HepG2 (cell line): ENCODE results near the gene NOTCH3. TPM values are rescaled to one million over a fixed set of nuclear protein-coding genes. Genes with fewer than 3 reads are reported as not detected.

Source experiments
- CHD4 ChIP-seq: fragments of 200-600 bp; sonication (generic); IDR thresholded peaks from 2 replicates; pipeline ENCODE4 v1.7.0; 2017; ENCODE audit warnings: mild to moderate bottlenecking, low read length, borderline replicate concordance
- CREBL2 ChIP-seq: sonication (generic); formaldehyde crosslinking; IDR thresholded peaks from 2 replicates; pipeline ENCODE4 v1.8.1; 2023; ENCODE audit warnings: missing genetic modification reagents, mild to moderate bottlenecking, borderline replicate concordance
- CSRNP2 ChIP-seq: sonication (generic); formaldehyde crosslinking; conservative IDR thresholded peaks from 2 replicates; pipeline ENCODE4 v1.8.0; 2022; ENCODE audit warnings: low read depth, missing genetic modification reagents
- GFI1 ChIP-seq: sonication (generic); formaldehyde crosslinking; IDR thresholded peaks from 2 replicates; pipeline ENCODE4 v1.5.0; 2020; ENCODE audit warnings: missing genetic modification reagents, mild to moderate bottlenecking, borderline replicate concordance
- HHEX ChIP-seq: IDR thresholded peaks from 2 replicates; pipeline ENCODE4 v1.6.1; 2016; ENCODE audit warnings: control low read depth
- HMGA1 ChIP-seq: sonication (generic); formaldehyde crosslinking; conservative IDR thresholded peaks from 2 replicates; pipeline ENCODE4 v1.4.0; 2020; ENCODE audit warnings: missing genetic modification reagents
- HOMEZ ChIP-seq: IDR thresholded peaks from 2 replicates; pipeline ENCODE4 v1.6.1; 2016; ENCODE audit warnings: low read depth
- MBNL3 ChIP-seq: fragments of 250-450 bp; sonication (Bioruptor Pico); conservative IDR thresholded peaks from 2 replicates; pipeline ENCODE4 v1.8.0; 2022; ENCODE audit warnings: mild to moderate bottlenecking, inconsistent platforms
- NRL ChIP-seq: sonication (generic); formaldehyde crosslinking; IDR thresholded peaks from 2 replicates; pipeline ENCODE4 v1.5.0; 2020; ENCODE audit warnings: missing genetic modification reagents, mild to moderate bottlenecking, moderate library complexity, borderline replicate concordance
- PCBP2 ChIP-seq: fragments of 200-400 bp; formaldehyde crosslinking; optimal IDR thresholded peaks from 2 replicates; pipeline ENCODE3; 2018; ENCODE audit warnings: low read length, low read depth; ENCODE audit not compliant: poor library complexity, severe bottlenecking
- SP1 ChIP-seq, 2 experiments: fragments of 450-650 bp in 1 of 2; sonication (generic) in 1 of 2; formaldehyde crosslinking in 1 of 2; IDR thresholded peaks; 2 replicates each; pipeline versions ENCODE4 v1.4.0 to v1.6.1; 2016 to 2020; ENCODE audit warnings: missing genetic modification reagents in 1 of 2
- SRSF4 ChIP-seq: fragments of 200-400 bp; formaldehyde crosslinking; IDR thresholded peaks from one replicate; pipeline ENCODE4 v1.6.1; 2018; ENCODE audit warnings: mild to moderate bottlenecking, low read depth, low read length, moderate library complexity; ENCODE audit not compliant: poor library complexity, severe bottlenecking
- TRIM22 ChIP-seq: fragments of 450-650 bp; IDR thresholded peaks from 2 replicates; pipeline ENCODE4 v1.6.1; 2017
- ZBTB33 ChIP-seq: sonication (generic); formaldehyde crosslinking; IDR thresholded peaks from 2 replicates; pipeline ENCODE4 v1.4.0; 2020; ENCODE audit warnings: missing genetic modification reagents
- ZFY ChIP-seq: sonication (generic); formaldehyde crosslinking; IDR thresholded peaks from 2 replicates; pipeline ENCODE4 v1.4.0; 2020; ENCODE audit warnings: missing genetic modification reagents
- ZIK1 ChIP-seq: sonication (generic); formaldehyde crosslinking; IDR thresholded peaks from 2 replicates; pipeline ENCODE4 v1.5.0; 2020; ENCODE audit warnings: mild to moderate bottlenecking, low read depth, missing genetic modification reagents, borderline replicate concordance
- ZNF709 ChIP-seq: sonication (generic); formaldehyde crosslinking; IDR thresholded peaks from 2 replicates; pipeline ENCODE4 v1.5.0; 2020; ENCODE audit warnings: mild to moderate bottlenecking, missing genetic modification reagents
- ZNF724P ChIP-seq: sonication (generic); formaldehyde crosslinking; IDR thresholded peaks from 2 replicates; pipeline ENCODE4 v1.8.0; 2022; ENCODE audit warnings: missing genetic modification reagents, borderline replicate concordance
- ZNF782 ChIP-seq: sonication (generic); formaldehyde crosslinking; IDR thresholded peaks from 2 replicates; pipeline ENCODE4 v1.4.0; 2020; ENCODE audit warnings: missing genetic modification reagents, mild to moderate bottlenecking, borderline replicate concordance
- ZSCAN5A ChIP-seq: sonication (generic); formaldehyde crosslinking; IDR thresholded peaks from 2 replicates; pipeline ENCODE4 v1.8.0; 2022; ENCODE audit warnings: mild to moderate bottlenecking, missing genetic modification reagents, borderline replicate concordance
- polyA plus RNA-seq, 8 experiments: library from polyadenylated mRNA; depleted of rRNA in 3 of 8; stranded (reverse) in 7 of 8; unstranded in 1 of 8; fragments of >200 nt; fragmentation: Illumina TruSeq in 4 of 8; extraction: Trizol in 4 of 8; gene quantifications; 2 replicates each; pipeline versions ENCODE4 v1.2.1 to v1.2.3, GENCODE V29; 2011 to 2016; ENCODE audit warnings: low read depth in 4 of 8, missing spikeins in 1 of 8, mixed read lengths in 1 of 8; ENCODE audit not compliant: insufficient read depth in 1 of 8
- total RNA-seq, 5 experiments: library from RNA; depleted of rRNA; stranded (reverse); fragments of >200 nt; fragmentation: Illumina TruSeq; extraction: Trizol; gene quantifications; 2 replicates each; pipeline ENCODE4 v1.2.3, GENCODE V29; 2016; ENCODE audit warnings: low read depth in 1 of 5

The NOTCH3 gene
- total and polyA plus RNA-seq, 2 of the 13 experiments (the other 11 are each of a cell fraction or from before 2014, with no cell fraction given) = 0.09 to 0.28 TPM

- TF ChIP-seq ZSCAN5A (CRISPR knock-in tag) (no peak), NRL (no peak), ZFY (CRISPR knock-in tag) (peak; percentile 36; the same call in 1 of the 2 replicates), PCBP2 (no peak), CHD4 (no peak), GFI1 (CRISPR knock-in tag) (peak; percentile 88), SRSF4 (no peak), ZBTB33 (CRISPR knock-in tag) (peak; percentile 55; the same call in 1 of the 2 replicates), MBNL3 (CRISPR knock-in tag) (no peak), ZNF782 (CRISPR knock-in tag) (no peak), ZNF724P (CRISPR knock-in tag) (no peak), HHEX (no peak), HOMEZ (CRISPR knock-in tag) (no peak), CSRNP2 (no peak), TRIM22 (no peak), ZIK1 (CRISPR knock-in tag) (no peak), HMGA1 (CRISPR knock-in tag) (no peak), SP1 (IDR thresholded peaks at IDR 0.05) (no peak), SP1 (CRISPR knock-in tag; IDR thresholded peaks at IDR 0.05) (no peak), CREBL2 (CRISPR knock-in tag) (no peak), ZNF709 (CRISPR knock-in tag) (no peak)
Observed at GRCh38 chr19:15247107-15248014, 46.6 kb upstream of the NOTCH3 start (continued).
